ENCODE results near the gene WNT9B. TPM values are rescaled to one million over a fixed set of nuclear protein-coding genes. Genes with fewer than 3 reads are reported as not detected.

WNT9B gene
- total and polyA plus RNA-seq, 9 donors, result 0.04 to 0.52 (median 0.11) TPM; not detected in 5

DNA sequence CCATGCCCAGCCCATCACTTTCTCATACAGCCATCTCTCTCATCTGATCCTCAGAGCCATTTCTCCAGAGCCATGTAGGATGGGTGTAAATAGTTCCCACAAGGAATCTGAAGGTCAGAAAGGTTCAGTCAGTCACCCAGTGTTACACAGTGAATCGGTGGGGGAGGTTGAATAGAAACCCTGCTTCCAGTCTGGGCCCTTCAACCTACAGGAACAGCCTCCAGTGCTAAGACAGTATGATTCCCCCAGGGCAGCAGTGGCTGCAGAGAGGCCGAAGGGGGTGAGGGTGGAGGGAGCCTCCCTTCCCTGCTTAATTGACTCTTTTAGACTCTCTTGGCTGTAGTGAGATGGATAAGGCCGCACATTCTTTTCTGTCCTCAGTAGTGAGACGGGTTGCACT, 3.6 kb downstream of the WNT9B start:
- DNase-seq, result no peak
- Histone ChIP-seq H3K4me3 (ENCODE audit: low read length) (no peak overlapping the region), H3K27me3 (ENCODE audit: control insufficient read depth, insufficient read depth, low read length) (peaks cover 46% of the 10 kb centered on the region), H3K9me3 (replicated peaks; ENCODE audit: control insufficient read depth, low read depth, low read length) (no peaks in the 10 kb centered on the region), H3K4me1 (ENCODE audit: control insufficient read depth, insufficient read depth, low read length) (peaks cover 11% of the 10 kb centered on the region), H3K27ac (ENCODE audit: low read length) (no peak overlapping the region), H3K36me3 (ENCODE audit: control insufficient read depth, insufficient read depth, low read length) (no peaks in the 10 kb centered on the region)
- WGBS (ENCODE audit: insufficient coverage), result no CpG with 5 or more reads among the region's 4 CpGs

DNA sequence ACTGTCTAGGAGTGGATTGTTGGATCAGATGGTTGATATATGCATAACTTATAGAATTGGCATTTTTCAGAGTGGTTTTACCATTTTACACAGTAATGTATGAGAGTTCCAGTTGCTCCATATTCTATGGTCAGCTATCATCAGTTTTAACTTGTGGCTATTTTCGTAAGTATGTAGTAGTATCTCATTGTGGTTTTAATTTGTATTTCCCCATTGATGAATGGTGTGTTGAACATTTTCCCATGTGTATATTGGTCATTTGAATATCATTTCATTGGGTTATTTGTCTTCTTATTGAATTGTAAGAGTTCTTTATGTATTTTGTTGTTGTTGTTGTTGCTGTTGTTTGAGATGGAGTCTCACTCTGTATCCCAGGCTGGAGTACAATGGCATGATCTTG, 6.2 kb downstream of the WNT9B start:
- no peak overlapping the region for H3K27ac ChIP-seq (ENCODE audit: low read length)
- DNase-seq, result no peak
- no peaks in the 10 kb centered on the region for H3K4me1 ChIP-seq (ENCODE audit: control insufficient read depth, insufficient read depth, low read length)
- peaks cover 22% of the 10 kb centered on the region for H3K27me3 ChIP-seq (ENCODE audit: control insufficient read depth, insufficient read depth, low read length)
- no peak overlapping the region for H3K4me3 ChIP-seq (ENCODE audit: low read length)
- H3K9me3 ChIP-seq (replicated peaks; ENCODE audit: control insufficient read depth, low read depth, low read length), result no peaks in the 10 kb centered on the region
- no CpG with 5 or more reads among the region's 1 CpG for WGBS (ENCODE audit: insufficient coverage)
- H3K36me3 ChIP-seq (ENCODE audit: control insufficient read depth, insufficient read depth, low read length), result no peaks in the 10 kb centered on the region

DNA sequence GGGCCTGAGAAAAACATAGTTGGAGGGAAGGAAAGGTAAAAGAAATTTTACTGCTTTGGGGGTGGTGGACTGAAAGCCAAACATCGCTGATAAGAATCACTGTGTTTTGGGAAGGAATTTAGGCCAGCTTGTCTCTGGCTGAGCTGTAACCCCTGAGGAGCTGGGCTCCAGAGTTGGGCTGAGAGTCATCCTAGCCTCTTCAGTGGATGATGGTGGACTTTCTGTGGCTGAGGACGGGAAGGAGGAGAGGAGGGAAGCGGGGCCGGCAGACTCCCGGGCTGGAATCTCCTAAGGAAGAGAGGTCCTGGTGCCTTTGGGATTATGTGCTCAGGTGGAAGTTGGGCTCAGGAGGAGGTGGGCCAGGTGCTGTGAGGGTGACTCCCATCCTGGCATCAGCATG, 8.6 kb downstream of the WNT9B start:
- no peaks in the 10 kb centered on the region for H3K4me1 ChIP-seq (ENCODE audit: control insufficient read depth, insufficient read depth, low read length)
- 56% methylated on average over 5 of the region's 5 CpGs for WGBS (ENCODE audit: insufficient coverage)
- DNase-seq, result no peak
- H3K27ac ChIP-seq (ENCODE audit: low read length), result no peak overlapping the region
- H3K27me3 ChIP-seq (ENCODE audit: control insufficient read depth, insufficient read depth, low read length), result peaks cover 10% of the 10 kb centered on the region
- H3K4me3 ChIP-seq (ENCODE audit: low read length), result no peak overlapping the region
- no peaks in the 10 kb centered on the region for H3K36me3 ChIP-seq (ENCODE audit: control insufficient read depth, insufficient read depth, low read length)
- H3K9me3 ChIP-seq (replicated peaks; ENCODE audit: control insufficient read depth, low read depth, low read length), result no peaks in the 10 kb centered on the region

DNA sequence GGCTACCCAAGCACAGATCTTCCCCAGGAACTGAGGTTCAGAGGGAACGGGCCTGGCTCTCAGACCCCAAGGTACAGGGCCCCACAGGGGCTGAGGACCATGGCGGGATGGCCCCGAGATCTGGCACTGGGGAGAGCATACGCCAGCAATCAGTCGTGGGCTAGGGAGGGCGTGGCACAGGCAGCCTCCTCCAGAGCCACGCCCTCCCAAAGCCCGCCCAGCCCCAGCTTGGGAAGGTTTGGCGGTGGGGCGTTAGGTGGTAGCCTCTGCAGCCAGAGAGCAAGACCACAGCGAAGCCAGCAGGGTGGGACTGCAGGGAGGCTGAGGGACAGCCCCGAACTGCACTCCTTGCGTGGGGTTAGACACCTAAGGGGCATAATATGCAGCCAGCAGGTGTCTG, 11.6 kb downstream of the WNT9B start:
- H3K9me3 ChIP-seq (replicated peaks; ENCODE audit: control insufficient read depth, low read depth, low read length), result no peaks in the 10 kb centered on the region
- peaks cover 14% of the 10 kb centered on the region for H3K27me3 ChIP-seq (ENCODE audit: control insufficient read depth, insufficient read depth, low read length)
- H3K4me3 ChIP-seq (ENCODE audit: low read length), result no peak overlapping the region
- DNase-seq, result no peak
- H3K4me1 ChIP-seq (ENCODE audit: control insufficient read depth, insufficient read depth, low read length), result no peaks in the 10 kb centered on the region
- H3K27ac ChIP-seq (ENCODE audit: low read length), result no peak overlapping the region
- no peaks in the 10 kb centered on the region for H3K36me3 ChIP-seq (ENCODE audit: control insufficient read depth, insufficient read depth, low read length)
- WGBS (ENCODE audit: insufficient coverage), result 15% methylated on average over 13 of the region's 13 CpGs

DNA sequence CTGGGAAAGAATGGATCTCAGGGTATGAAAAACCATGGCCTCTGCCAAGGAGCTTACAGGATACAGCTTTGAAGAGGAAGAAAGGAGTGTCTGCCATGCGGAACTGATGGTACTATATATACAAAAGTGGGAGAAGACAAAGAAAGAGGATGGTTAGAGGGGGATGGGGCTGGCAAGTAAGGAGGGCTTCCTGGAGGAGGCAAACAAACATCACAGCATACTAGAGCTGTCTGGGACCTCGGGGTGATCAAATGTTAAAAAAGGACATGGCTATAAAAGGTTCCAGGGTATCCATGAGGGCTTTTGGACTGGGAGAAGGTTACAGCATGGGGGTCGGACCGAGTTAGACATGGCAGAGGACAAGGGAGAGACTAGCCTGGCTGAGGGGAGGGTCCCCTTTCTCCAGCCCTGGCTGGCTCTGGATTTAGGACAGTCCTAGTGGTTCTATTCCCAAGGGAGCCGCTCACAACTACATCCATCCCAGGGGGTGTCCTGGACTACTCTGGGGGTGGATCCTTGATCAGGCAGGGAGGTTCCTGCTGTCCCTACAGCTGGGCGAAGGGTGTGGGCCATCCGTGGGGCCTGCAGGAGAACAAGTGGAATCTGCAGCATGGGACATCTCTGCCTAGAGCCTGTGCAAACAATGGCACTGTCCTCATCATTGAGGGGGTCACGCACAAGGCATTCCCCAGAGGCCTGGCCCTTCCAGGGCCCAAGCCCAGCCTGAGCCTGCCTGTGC, 12.2 kb downstream of the WNT9B start:
- DNase-seq, result no peak
- Histone ChIP-seq H3K4me1 (ENCODE audit: control insufficient read depth, insufficient read depth, low read length) (no peaks in the 10 kb centered on the region), H3K9me3 (replicated peaks; ENCODE audit: control insufficient read depth, low read depth, low read length) (no peaks in the 10 kb centered on the region), H3K36me3 (ENCODE audit: control insufficient read depth, insufficient read depth, low read length) (no peaks in the 10 kb centered on the region), H3K27ac (ENCODE audit: low read length) (no peak overlapping the region), H3K27me3 (ENCODE audit: control insufficient read depth, insufficient read depth, low read length) (peaks cover 14% of the 10 kb centered on the region), H3K4me3 (ENCODE audit: low read length) (no peak overlapping the region)
- WGBS (ENCODE audit: insufficient coverage), result 75% methylated on average over 5 of the region's 8 CpGs

DNA sequence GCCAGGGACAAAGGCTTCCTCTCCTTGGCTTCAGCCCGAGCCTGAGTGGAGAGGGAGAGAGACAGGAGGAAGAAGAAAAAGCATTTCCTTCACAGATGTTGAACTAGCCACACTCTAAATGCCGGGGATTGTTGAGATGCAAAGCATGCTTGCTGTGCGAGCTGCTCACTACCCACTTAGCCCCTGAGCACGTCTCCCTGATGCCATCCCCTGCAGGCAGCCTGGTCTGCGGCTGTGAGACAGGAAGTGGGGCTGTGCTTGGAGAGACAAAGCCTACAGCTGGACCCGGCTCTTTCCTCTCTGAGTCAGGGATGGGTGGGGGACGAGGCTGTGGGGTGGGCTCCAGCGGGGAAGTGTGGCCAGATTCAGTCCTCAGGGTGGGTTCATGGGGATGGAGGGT, 13.7 kb downstream of the WNT9B start:
- WGBS (ENCODE audit: insufficient coverage), result 27% methylated on average over 6 of the region's 8 CpGs
- Histone ChIP-seq H3K36me3 (ENCODE audit: control insufficient read depth, insufficient read depth, low read length) (no peaks in the 10 kb centered on the region), H3K27ac (ENCODE audit: low read length) (no peak overlapping the region), H3K4me3 (ENCODE audit: low read length) (no peak overlapping the region), H3K27me3 (ENCODE audit: control insufficient read depth, insufficient read depth, low read length) (peaks cover 14% of the 10 kb centered on the region), H3K9me3 (replicated peaks; ENCODE audit: control insufficient read depth, low read depth, low read length) (no peaks in the 10 kb centered on the region), H3K4me1 (ENCODE audit: control insufficient read depth, insufficient read depth, low read length) (no peaks in the 10 kb centered on the region)
- no peak for DNase-seq

DNA sequence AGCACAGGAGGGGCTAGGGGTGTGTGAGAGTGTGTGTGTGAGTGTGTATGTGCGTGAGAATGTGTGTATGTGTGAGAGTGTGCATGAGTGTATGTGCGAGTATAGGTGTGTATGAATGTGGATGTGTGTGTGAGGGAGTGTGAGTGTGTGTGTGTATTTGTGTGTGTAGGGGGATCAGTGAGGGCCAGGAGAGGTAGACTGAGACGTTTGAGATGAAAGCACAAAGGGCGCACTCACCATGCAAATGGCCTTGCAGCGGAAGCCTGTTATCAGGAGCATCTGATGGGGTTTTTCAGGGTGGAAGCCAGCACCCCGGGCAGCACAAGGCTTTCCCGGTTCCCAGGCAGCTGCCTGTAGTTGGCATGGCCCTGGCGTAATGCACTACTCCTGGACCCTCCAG, 14.9 kb downstream of the WNT9B start:
- 68% methylated on average over 8 of the region's 8 CpGs for WGBS (ENCODE audit: insufficient coverage)
- Histone ChIP-seq H3K4me1 (ENCODE audit: control insufficient read depth, insufficient read depth, low read length) (no peaks in the 10 kb centered on the region), H3K4me3 (ENCODE audit: low read length) (no peak overlapping the region), H3K27me3 (ENCODE audit: control insufficient read depth, insufficient read depth, low read length) (peaks cover 14% of the 10 kb centered on the region), H3K9me3 (replicated peaks; ENCODE audit: control insufficient read depth, low read depth, low read length) (no peaks in the 10 kb centered on the region), H3K36me3 (ENCODE audit: control insufficient read depth, insufficient read depth, low read length) (no peaks in the 10 kb centered on the region), H3K27ac (ENCODE audit: low read length) (no peak overlapping the region)
- no peak for DNase-seq

DNA sequence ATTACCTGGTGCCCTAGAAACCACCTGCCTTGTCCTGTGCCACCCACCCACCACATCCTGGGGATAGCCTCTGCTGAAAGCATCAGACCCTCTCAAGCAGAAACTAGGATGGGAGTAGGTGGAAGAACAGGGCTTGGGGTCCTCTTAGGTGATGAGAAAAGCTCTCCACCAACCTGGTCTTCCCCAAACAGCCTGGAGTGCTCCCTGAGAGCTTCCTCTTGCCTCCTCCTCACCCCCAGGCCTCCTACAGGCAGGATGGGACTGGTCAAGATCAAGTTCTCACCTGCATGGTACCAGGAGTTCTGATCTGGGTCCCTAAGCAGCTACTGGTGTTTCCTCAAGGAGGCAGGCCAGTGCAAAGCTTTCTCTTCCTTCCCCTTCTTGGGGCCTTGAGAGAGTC, 15.4 kb downstream of the WNT9B start:
- no peak overlapping the region for H3K27ac ChIP-seq (ENCODE audit: low read length)
- no peak for DNase-seq
- no peaks in the 10 kb centered on the region for H3K9me3 ChIP-seq (replicated peaks; ENCODE audit: control insufficient read depth, low read depth, low read length)
- H3K36me3 ChIP-seq (ENCODE audit: control insufficient read depth, insufficient read depth, low read length), result no peaks in the 10 kb centered on the region
- no peaks in the 10 kb centered on the region for H3K4me1 ChIP-seq (ENCODE audit: control insufficient read depth, insufficient read depth, low read length)
- peaks cover 14% of the 10 kb centered on the region for H3K27me3 ChIP-seq (ENCODE audit: control insufficient read depth, insufficient read depth, low read length)
- H3K4me3 ChIP-seq (ENCODE audit: low read length), result no peak overlapping the region

DNA sequence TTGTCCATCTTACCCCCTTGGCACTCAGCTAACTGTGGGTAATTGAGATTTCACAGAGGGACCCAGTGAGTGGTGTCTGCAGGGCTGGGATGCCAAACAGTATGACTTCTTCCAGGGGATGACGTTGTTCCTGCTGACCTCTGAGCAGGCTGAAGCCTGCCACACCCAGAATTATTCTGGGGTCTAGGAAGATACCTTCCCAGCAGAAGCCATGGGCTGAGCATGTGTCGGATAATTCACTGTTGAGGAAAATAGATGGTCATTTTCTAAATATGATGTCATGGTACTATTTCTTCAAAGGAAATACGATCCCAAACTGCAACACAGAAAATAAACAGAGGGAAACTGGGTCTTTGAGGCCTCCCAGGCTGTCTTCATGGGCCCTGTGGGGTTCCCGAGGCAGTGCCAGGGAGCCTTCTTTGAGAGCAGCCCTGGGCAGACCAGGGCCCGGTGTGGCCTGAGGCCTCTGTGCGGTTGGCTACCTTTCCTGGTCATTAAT, 17.4 kb downstream of the WNT9B start:
- Histone ChIP-seq H3K9me3 (replicated peaks; ENCODE audit: control insufficient read depth, low read depth, low read length) (no peaks in the 10 kb centered on the region), H3K4me1 (ENCODE audit: control insufficient read depth, insufficient read depth, low read length) (no peaks in the 10 kb centered on the region), H3K4me3 (ENCODE audit: low read length) (no peak overlapping the region), H3K36me3 (ENCODE audit: control insufficient read depth, insufficient read depth, low read length) (no peaks in the 10 kb centered on the region), H3K27me3 (ENCODE audit: control insufficient read depth, insufficient read depth, low read length) (peaks cover 12% of the 10 kb centered on the region), H3K27ac (ENCODE audit: low read length) (no peak overlapping the region)
- no peak for DNase-seq
- WGBS (ENCODE audit: insufficient coverage), result 43% methylated on average over 2 of the region's 6 CpGs

DNA sequence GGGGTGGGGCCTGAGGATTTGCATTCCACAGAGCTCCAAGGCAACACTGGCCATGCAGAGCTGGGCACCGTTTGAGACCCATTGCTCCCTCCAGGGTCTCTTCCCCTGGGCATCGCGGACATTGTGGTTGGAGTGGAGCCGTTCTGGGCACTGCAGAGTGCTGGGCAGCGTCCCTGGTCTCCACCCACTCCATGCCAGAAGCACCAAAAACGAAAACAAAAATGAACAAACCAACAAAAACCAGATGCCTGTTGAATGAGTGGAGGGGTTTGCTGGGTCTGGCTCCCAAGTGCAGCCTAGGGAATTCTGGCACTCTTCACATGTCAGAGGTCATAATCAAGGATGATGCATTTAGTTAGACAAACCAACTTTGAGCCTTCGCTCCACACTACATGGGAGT, 17.9 kb downstream of the WNT9B start:
- Histone ChIP-seq H3K27me3 (ENCODE audit: control insufficient read depth, insufficient read depth, low read length) (peaks cover 8% of the 10 kb centered on the region), H3K36me3 (ENCODE audit: control insufficient read depth, insufficient read depth, low read length) (no peaks in the 10 kb centered on the region), H3K9me3 (replicated peaks; ENCODE audit: control insufficient read depth, low read depth, low read length) (no peaks in the 10 kb centered on the region), H3K27ac (ENCODE audit: low read length) (no peak overlapping the region), H3K4me1 (ENCODE audit: control insufficient read depth, insufficient read depth, low read length) (no peaks in the 10 kb centered on the region), H3K4me3 (ENCODE audit: low read length) (no peak overlapping the region)
- no peak for DNase-seq
- 66% methylated on average over 3 of the region's 7 CpGs for WGBS (ENCODE audit: insufficient coverage)
